HEK293 (cell line): Measurements from ENCODE around the gene LAMA5.

Experiments
- CTCF ChIP-seq: fragments of 450-650 bp; formaldehyde crosslinking; IDR thresholded peaks from 2 replicates; pipeline ENCODE4 v1.5.1; 2016; ENCODE audit warnings: missing biosample characterization, missing genetic modification characterization
- ZFP3 ChIP-seq: fragments of 450-650 bp; formaldehyde crosslinking; IDR thresholded peaks from 2 replicates; pipeline ENCODE4 v1.5.1; 2016; ENCODE audit warnings: low read depth, missing biosample characterization, missing genetic modification characterization
- ZNF354C ChIP-seq: fragments of 450-650 bp; formaldehyde crosslinking; IDR thresholded peaks from 2 replicates; pipeline ENCODE4 v1.5.1; 2016; ENCODE audit warnings: missing biosample characterization, missing genetic modification characterization, low read depth, borderline replicate concordance
- TF ChIP-seq, protein P1 (sequence below): fragments of 450-650 bp; formaldehyde crosslinking; IDR thresholded peaks from 2 replicates; pipeline ENCODE4 v1.5.1; 2017; ENCODE audit warnings: missing biosample characterization, missing genetic modification characterization

- TF ChIP-seq CTCF (tag by site-specific recombination) (no peak), ZNF354C (tag by site-specific recombination) (no peak), ZFP3 (tag by site-specific recombination) (no peak)
- TF ChIP-seq, protein P1, sequence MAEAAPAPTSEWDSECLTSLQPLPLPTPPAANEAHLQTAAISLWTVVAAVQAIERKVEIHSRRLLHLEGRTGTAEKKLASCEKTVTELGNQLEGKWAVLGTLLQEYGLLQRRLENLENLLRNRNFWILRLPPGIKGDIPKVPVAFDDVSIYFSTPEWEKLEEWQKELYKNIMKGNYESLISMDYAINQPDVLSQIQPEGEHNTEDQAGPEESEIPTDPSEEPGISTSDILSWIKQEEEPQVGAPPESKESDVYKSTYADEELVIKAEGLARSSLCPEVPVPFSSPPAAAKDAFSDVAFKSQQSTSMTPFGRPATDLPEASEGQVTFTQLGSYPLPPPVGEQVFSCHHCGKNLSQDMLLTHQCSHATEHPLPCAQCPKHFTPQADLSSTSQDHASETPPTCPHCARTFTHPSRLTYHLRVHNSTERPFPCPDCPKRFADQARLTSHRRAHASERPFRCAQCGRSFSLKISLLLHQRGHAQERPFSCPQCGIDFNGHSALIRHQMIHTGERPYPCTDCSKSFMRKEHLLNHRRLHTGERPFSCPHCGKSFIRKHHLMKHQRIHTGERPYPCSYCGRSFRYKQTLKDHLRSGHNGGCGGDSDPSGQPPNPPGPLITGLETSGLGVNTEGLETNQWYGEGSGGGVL (tag by site-specific recombination): no peak
Measured at GRCh38 chr20:62298577-62299249, 68.4 kb downstream of the LAMA5 start.
